NCI-H510A (cell line): Measurements from ENCODE around the gene GALNT17.

ENCODE experiments used
- DNase-seq: peaks from one replicate; lab custom pipeline; 2025; lab: John Stamatoyannopoulos, UW

Gene GALNT17

DNA sequence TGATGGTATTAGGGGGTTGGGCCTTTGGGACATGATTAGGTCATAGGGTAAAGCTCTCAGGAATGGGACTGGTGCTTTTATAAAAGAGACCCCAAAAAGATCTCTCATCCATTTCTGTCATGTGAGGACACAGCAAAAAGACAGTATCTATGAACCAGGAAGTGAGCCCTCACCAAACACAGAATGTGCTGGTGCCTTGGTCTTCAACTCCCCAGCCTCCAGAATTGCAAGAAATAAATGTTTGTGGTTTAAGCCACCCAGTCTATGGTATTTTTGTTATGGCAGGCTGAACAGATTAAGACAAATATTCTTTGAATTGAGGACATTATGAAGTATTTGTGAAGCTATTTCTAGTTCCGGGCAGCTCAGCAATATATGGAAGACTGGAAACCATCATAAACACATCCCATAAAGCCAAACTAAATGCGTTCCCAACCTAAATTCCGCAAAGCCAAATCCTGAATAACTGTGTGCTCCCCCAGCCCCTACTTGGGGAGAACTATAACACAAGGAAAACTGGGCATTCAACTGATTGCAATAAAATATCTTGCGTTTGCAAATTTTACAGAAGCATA lies 153.7 kb downstream of the GALNT17 start:
- DNase-seq: no peak

DNA sequence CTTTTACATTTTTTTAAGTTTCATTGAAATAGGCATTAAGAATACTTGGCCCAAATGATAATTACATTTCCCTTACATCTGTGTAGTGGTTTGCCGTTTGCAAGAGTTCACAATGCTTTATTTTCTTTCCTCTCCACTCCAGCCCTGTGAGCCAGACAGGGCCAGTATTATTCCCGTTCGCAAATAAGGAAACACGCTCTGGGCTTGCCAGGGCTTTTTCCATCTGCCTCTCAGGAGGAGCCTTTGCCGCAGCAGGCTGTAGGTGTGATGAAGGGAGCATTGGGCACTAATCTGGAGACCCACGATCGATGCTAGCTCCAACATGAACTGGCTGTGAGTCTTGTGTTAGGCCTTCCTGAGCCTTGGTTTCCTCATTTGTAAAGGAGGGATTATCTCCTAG lies 154.4 kb downstream of the GALNT17 start:
- DNase-seq: no peak

DNA sequence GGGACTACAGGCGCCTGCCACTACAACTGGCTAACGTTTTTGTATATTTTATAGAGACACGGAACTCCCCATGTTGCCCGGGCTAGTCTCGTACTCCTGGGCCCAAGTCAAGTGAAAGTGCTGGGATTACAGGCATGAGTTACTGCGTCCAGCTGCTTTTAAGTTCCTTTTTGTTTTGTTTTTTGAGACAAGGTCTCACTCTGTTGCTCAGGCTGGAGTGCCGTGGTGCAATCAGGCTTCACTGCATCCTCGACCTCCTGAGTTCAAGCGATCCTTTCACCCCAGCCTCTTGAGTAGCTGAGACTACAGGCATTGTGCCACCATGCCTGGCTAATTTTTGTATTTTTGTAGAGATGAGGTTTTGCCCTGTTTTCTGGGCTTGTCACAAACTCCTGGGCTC lies 155.0 kb downstream of the GALNT17 start:
- no peak for DNase-seq

DNA sequence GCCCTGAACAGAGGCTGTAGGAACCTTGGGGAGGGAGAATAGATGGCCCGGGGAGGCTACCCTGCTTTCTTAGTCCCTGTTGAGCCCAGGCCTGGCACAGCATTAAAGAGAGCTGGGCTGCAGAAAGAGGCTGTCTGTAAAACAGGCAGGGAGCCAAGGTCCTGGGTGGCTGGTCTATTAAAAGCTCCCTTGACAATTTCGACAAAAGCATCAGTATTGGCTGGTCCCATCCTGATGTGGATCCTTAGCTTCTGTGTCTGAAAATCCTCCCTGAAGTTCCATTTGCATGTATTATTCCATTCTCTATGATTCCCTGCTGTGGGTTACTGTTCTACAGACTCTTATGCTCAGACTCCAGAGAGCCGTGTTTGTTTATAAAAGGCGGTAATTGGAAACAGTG lies 158.5 kb downstream of the GALNT17 start:
- DNase-seq: no peak

DNA sequence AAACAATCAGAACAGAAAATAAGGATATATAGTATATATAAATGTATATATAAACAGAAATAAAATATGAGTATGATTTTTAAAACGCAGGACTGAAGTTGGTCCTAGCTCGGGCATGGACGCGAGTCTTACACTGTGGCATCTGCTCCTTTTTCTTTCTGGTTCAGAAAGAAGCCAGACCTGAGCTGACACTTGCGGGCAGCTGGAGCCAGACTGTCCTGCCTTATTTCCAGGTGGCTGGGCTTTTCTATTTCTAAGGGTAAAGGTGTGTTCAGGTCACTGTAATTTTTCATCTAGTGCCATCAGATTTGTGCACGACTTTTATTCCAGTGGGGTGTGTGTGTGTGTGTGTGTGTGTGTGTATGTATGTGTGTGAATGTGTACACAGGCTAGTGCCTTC lies 166.4 kb downstream of the GALNT17 start:
- no peak for DNase-seq

DNA sequence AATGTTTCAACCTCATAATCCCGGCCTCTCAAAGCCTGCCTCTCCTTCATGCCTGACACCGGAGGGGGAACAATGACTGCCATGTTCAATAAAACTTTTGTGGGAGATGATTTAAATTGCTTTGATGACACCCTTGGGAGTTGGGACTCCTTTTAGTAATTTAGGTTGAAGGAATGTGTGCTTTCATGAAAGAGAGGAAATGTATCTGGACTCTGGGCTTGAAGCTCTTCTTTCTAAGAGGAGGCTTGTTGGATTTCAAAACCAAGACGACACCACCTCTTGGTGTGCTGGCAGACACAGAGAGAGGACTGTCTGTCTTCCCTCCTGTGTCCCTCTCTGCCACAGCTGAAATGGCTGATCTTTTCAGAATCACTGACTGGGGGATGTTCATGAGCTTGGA lies 168.1 kb downstream of the GALNT17 start:
- DNase-seq: no peak

DNA sequence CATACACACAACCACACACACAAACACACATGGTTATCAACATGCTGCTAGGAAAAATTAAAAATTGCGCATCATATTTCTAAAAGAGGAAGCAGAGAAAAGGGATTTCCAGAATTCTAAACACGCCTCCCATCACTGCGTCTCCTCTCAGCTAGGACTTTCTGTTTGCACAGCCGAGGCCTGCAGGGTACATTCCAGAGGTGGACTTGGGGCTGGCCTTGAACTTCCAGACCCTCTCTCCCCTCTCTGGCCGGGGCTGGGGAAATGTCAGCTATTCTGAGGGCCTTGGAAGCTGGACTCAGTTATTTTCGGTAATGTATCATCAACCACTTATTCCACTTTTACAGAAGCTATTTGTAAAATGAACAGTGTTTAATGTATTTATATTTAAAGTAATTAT lies 168.7 kb downstream of the GALNT17 start:
- no peak for DNase-seq

DNA sequence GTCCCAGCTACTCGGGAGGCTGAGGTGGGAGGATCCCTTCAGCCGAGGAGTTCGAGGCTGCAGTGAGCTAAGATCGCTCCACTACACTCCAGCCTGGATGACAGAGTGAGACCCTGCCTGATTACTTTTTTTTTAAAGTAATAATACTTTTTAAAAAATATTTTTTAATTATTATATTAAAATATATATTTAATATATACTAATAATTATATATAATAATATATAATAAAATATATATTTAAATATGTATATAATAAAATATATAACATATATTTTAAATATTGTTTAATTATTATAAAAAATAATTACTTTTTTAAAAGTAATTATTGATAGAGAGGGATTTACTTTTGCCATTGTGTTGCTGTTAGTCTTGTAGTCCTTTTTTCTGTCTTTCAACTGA lies 169.2 kb downstream of the GALNT17 start:
- no peak for DNase-seq

DNA sequence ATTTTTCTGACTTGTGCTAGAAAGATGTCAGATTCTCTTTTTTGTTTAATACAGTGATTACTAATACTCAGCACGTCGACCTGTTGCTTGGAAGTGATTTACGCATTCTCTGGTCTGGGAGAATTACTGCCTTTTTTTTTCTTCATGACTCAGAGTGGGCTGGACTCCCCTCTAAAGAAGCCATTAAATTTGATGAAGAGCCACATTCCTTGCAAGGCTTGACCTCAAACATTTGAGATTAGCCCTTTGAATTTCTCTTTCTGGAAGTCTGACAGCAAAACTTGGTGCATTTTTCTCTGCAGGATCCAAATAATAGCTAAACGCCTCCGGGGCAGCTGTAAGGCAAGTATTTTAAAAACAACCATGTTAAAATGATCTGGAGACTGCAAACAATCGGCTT lies 171.6 kb downstream of the GALNT17 start:
- no peak for DNase-seq

DNA sequence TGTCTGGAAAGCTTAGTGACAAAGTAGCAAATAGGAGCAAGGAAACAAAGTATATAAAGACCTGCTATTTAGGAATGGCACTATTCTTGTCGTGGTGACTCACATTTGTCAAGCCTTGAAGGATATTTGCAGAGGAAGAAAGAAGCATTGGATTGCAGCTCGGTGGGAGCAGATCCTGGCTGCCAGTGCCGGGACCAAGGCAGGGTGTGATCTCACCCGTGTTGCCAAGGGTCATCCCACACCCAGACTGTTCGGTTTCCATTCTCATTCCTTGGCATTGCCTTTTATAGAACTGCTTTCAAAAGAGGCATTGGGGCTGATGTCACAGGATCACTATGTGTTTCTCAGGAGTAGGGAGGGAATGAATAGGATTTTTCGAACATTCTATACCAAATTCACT lies 176.2 kb downstream of the GALNT17 start:
- DNase-seq: no peak

DNA sequence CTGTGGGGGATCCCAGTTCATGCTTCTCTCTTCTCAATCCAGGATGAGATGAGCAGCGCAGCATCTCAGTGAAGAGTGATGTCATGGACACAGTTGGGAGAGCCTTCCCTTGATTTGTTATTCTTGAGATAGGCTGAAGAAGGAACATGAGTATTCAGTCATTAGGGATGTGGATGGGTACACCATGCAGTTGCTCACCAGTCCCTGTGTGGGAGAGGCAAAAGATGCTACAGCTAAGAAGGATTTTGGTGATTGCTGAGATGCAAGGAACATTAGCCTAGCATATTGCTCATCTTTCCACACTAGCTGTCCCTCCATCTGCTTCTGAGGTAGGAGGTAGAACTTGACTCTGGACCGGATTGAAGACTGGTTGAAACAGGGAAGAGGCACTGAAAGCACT lies 179.6 kb downstream of the GALNT17 start:
- DNase-seq: no peak

DNA sequence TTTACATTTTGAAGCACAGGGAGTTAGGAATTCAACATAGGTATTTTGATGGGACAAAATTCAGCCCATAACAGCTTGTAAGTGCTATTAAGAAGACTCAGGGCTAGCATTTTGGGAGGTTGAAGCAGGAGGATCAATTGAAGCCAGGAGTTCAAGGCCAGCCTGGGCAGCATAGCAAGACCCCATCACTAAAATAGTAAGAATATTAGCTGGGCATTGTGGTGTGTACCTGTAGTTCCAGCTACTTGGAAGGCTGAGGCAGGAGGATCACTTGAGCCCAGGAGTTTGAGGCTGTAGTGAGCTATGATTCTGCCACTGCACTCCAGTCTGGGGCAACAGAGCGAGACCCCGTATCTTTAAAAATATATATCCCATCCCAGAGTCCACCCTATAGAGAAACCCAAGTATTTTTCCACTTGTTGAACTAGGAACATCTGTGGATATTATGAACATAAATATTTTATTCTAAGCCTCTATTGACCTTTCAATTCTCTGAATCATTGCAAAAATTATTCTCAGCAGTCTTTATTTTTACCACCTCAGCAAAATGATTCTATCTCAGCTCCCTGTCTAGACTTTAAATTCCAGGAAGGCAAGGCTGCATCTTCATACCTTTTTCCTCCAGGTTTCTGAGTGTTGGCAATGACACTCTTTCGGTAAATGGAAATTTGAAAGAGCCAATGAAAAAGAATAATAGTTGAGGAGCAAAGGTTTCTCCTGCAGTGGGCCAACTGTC lies 181.0 kb downstream of the GALNT17 start:
- DNase-seq: no peak

DNA sequence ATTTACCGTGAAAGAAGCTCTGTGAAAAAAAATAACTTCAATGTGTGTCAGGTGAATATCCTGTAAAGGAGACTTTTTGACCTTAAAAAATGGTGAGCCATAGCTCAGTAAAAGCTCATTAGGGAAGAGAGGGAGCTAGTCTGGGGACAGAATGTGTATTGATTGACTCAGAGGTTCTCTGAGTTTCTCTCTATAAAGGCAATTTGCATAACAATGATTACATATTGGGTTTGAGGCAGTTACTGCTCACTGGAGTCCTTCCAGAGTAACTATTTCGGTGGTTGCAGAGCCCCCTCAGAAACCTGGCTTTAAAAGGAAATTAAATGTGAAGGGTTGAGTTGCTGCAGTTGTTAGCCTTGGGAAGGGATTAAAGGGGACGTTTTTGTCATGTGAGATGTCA lies 181.6 kb downstream of the GALNT17 start:
- no peak for DNase-seq

DNA sequence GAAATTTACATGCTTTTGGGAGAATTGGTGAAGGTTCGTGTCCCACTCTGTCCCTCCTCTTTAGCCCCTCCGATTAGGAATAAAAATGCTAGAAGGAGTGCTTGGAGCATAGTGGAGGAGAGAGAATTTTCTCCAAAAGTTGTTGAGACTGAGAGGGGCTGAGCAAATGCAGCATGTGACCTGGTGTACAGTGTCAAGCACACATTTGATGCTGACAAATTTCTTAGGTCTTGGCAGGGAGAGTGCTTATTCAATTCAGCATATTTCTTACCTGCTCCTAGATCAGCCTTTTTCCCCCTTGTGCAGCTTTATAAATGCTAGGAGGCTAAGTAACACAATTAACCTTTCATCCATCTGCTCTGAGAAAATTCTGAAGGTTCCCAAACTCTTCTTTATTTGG lies 189.0 kb downstream of the GALNT17 start:
- DNase-seq: no peak

DNA sequence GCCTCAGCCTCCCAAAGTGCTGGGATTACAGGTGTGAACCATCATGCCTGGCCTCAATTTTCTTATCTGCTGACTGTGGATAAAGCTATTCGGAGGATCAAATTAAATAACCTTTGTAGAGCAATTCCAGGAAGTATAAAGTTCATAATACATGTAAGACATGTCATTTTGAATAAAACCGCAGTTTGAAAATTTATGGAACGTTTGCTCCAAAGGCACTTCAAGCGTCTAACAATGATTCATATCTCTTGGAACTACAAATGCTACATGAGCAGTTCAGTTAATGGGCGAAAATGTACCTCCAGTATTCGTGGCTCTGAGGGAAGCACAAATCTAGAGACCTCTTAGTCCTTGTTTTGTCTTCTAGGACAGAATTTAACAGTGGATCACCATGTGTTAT lies 190.3 kb downstream of the GALNT17 start:
- no peak for DNase-seq

DNA sequence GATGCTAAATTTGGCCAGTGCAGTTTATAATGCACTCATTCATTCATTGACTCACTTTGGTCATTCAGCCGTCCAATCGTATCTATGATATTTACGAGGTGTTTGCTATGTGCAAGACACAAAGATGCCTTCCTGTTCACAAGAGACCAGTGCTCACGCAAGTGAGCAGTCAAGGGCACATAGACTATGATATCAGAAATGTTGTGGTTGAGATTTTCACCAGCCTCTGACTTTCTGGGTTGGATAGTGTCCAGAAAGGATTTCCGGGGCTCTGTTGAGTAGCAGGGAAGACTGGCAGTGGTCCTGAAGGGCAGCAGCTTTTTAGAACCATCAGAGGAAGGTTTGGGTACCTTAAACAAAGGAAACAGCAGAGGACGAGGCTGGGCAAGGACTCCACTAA lies 191.8 kb downstream of the GALNT17 start:
- DNase-seq: no peak

DNA sequence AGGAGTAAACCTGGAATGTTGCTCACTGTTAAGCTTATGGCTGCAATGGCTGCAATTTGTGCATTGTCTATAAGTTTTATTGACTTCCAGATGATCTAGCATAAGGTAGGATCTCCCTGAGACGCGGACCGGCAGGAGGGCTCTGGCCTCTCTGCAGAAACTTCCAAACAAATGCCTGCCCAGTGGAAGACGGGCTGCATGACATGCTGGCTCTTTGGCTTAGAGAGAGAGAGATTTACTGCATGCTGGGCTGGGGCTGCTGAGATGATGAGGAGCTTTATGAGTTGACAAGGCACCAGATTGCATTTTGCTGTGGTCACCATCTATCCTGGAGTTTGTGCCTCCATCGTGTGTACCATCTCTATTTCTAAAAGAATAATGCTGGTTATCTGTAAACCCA lies 193.2 kb downstream of the GALNT17 start:
- DNase-seq: no peak

DNA sequence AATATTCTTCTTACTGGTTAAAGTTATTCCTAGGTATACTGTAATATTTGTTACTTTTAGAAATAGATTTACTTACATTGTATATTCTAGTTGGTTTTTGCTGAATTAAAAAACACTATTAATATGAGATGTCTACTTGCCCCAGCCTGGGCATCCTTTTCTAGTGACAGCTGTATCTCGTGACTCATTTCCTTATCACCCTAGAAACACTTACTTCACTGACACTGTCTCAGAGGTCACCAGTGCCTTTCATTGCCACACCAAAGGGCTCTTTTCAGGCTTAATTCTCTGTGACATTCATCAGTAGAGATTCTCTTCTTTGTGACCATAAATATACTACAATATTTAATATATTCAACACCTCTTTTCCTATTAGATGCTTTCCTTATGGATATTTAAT lies 194.7 kb downstream of the GALNT17 start:
- no peak for DNase-seq

DNA sequence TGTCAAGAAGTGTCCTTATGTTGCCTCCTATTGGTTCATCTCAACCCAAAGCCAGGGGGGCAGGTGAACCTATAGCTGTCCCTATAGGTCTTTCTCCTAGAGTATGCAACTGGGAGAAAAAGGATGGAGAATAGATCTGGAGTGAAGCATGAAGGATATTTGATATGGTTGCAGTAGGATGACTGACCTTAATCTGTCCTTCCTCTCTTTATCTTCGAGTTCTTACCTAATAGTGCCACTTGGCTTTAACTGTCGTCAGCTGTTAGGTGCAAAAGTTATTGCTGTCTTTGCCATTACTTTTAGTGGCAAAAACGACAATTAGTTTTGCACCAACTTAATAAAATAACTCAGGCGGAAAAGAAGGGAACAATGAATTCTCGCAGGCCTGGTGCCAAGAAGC lies 196.0 kb downstream of the GALNT17 start:
- no peak for DNase-seq

DNA sequence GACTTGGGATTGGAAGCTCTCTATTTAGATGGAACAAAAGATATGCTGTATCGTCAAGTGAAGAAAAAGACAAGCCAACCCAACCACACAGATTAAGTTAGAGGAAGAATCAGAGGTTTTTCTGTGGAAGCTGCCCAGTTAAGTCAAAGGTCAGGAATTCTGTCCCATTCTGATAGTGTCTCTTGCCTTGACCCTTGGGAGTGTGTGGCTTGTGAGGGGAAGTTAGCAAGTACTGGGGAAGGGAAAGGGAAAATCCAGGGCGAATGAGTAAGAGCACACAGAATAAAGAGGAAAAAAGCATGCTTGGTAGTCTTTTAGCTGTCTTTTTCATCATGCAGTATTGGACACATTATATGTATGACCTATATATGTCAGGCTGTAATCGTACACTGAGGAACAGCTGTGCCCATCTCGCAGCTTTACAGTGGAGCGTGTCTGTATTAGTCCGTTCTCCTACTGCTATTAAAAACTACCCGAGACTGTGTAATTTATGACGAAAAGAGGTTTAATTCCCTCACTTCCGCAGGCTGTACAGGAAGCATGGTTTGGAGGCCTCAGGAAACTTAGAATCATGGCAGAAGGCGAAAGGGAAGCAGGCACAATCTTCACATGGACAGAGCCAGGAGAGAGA lies 197.2 kb downstream of the GALNT17 start:
- no peak for DNase-seq

DNA sequence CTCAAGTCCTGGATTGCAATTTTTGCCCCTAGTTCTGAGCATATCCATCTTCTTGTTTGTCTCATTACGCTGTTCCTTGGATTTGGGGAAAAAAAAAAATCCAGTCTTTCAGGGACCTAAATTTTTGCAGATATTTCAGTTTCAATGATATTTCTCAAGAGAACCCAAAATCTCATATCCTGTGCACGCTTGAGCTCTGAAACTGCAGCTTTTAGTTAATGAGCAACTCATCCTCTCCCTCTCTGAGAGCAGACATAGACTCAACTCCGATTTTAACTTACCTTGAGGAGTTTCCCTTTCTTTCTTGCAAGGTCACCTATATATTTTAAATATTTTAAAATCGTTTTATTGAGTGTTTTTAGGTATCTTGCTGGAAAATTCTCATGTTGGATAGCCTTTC lies 200.3 kb downstream of the GALNT17 start:
- DNase-seq: no peak

DNA sequence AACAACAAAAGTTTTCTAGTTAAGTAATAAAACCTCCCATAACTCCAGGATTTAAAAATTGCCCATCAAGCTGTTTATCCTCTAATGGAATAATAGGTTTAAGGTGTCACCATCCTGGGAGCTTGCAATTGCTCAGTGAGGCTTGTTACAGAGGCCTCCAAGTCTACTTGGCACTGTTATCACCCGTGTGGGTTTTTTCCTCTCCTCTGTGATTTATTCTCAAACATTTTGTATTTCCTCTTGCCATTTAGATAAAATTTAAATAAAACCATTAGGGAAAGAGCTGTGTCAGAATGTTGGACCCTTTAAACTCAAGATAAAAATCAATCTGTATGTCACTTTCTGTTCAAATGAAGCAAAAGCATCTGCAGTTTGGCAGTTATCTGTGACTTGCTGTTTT lies 202.6 kb downstream of the GALNT17 start:
- DNase-seq: no peak

DNA sequence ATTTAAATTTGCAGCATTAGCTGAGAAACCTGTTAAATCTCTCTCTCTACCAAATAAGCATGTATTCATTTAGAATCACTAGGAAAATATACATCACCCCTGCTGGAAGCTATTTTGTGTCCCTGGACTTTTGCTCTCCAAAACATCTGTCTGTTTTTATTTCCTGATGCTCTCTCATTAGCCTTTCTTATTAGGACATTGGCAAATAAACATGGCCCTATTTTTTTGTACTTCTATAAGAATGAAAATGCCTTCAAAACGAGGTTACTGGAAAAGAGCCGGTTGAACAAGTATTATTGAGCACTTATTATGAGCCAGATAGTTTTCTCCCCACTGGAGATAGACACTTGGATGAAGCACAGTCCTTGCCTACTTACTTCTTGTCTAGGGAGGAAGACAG lies 206.9 kb downstream of the GALNT17 start:
- no peak for DNase-seq

DNA sequence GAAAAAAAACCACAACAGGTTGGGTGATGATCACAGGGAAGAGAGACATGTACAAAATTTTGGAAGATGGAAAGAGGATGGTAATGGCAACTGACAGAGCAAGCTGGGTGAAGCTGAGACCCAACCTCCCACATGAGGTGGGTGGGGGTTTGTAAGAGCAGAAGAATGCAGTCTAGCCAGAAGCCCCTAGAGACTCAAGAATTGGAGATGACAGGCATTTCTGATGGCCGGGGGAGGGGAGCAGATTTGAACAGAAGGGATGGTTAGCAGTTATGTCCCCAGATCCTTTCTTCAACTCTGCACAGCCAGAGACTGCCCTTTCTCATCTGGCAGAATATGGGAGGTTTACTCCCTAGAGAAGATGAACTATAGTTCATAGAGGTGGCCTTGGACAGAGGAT lies 208.0 kb downstream of the GALNT17 start:
- DNase-seq: no peak
